Activated CD4-positive, alpha-beta T cell treated with anti-CD3 and anti-CD28 coated beads, Interleukin-2, Interleukin-4, amounts not matched to agents 100 ng/mL and 50 ng/mL, durations not matched to agents 16 hours and 8 hours (primary cell): ENCODE data around the gene GP2.

Source experiments
- DNase-seq: peaks from one replicate; pipeline ENCODE4 v3.0.0-alpha.2; 2020; ENCODE audit warnings: low spot score

GP2 gene

GRCh38 chr16:20306401-20306800 is 20.9 kb downstream of the GP2 start:
- DNase-seq: no peak

- no peak for DNase-seq
Observed at GRCh38 chr16:20303012-20303411, 24.3 kb downstream of the GP2 start.

GRCh38 chr16:20302389-20302788 is 24.9 kb downstream of the GP2 start:
- no peak for DNase-seq

GRCh38 chr16:20301840-20302239 is 25.5 kb downstream of the GP2 start:
- no peak for DNase-seq

- peak; percentile 61 for DNase-seq
Observed at GRCh38 chr16:20300312-20301097, 26.8 kb downstream of the GP2 start.

GRCh38 chr16:20298452-20298851 is 28.9 kb downstream of the GP2 start:
- DNase-seq: no peak

- no peak for DNase-seq
Observed at GRCh38 chr16:20291208-20292206, 35.8 kb downstream of the GP2 start.

- DNase-seq: no peak
Observed at GRCh38 chr16:20289571-20289970, 37.7 kb downstream of the GP2 start.

- no peak for DNase-seq
Observed at GRCh38 chr16:20285993-20286499, 41.3 kb downstream of the GP2 start.

GRCh38 chr16:20280259-20280658 is 47.1 kb downstream of the GP2 start:
- DNase-seq: no peak

GRCh38 chr16:20271893-20272292 is 55.4 kb downstream of the GP2 start:
- DNase-seq: no peak

- DNase-seq: no peak
Observed at GRCh38 chr16:20268409-20268808, 58.9 kb downstream of the GP2 start.

GRCh38 chr16:20265019-20265418 is 62.3 kb downstream of the GP2 start:
- DNase-seq: no peak

GRCh38 chr16:20263138-20263855 is 64.0 kb downstream of the GP2 start:
- DNase-seq: no peak

- DNase-seq: no peak
Observed at GRCh38 chr16:20262248-20262647, 65.1 kb downstream of the GP2 start.

- DNase-seq: no peak
Observed at GRCh38 chr16:20260215-20261009, 66.9 kb downstream of the GP2 start.
